GM18526 (cell line): ENCODE data around the gene VAMP3.

Experiments
- POLR2A ChIP-seq: IDR thresholded peaks from 3 replicates; pipeline ENCODE4 v1.6.1; 2011; ENCODE audit not compliant: insufficient read length; ENCODE audit errors: extremely low read depth

VAMP3 gene

GRCh38 chr1:7752512-7753417 is 18.3 kb upstream of the VAMP3 start:
- TF ChIP-seq POLR2A, result no peak

GRCh38 chr1:7753641-7754040 is 17.5 kb upstream of the VAMP3 start:
- TF ChIP-seq POLR2A, result no peak

- TF ChIP-seq POLR2A, result no peak
Measured at GRCh38 chr1:7754234-7754633, 16.9 kb upstream of the VAMP3 start.

GRCh38 chr1:7755448-7755847 is 15.6 kb upstream of the VAMP3 start:
- no peak for TF ChIP-seq POLR2A

- TF ChIP-seq POLR2A, result no peak
Measured at GRCh38 chr1:7760245-7760644, 10.9 kb upstream of the VAMP3 start.

- TF ChIP-seq POLR2A, result no peak
Measured at GRCh38 chr1:7761103-7761502, 10.0 kb upstream of the VAMP3 start.

- no peak for TF ChIP-seq POLR2A
Measured at GRCh38 chr1:7767176-7767575, 3.9 kb upstream of the VAMP3 start.

GRCh38 chr1:7768583-7768982 is 2.5 kb upstream of the VAMP3 start:
- TF ChIP-seq POLR2A, result no peak

GRCh38 chr1:7769673-7770412 is 1.3 kb upstream of the VAMP3 start:
- TF ChIP-seq POLR2A, result no peak

- TF ChIP-seq POLR2A, result no peak
Measured at GRCh38 chr1:7770669-7770996, 463 bp upstream of the VAMP3 start.

GRCh38 chr1:7771823-7772299 is 765 bp downstream of the VAMP3 start:
- TF ChIP-seq POLR2A, result no peak

- TF ChIP-seq POLR2A, result no peak
Measured at GRCh38 chr1:7777591-7777990, 6.5 kb downstream of the VAMP3 start.

- TF ChIP-seq POLR2A, result no peak
Measured at GRCh38 chr1:7778133-7778628, 7.1 kb downstream of the VAMP3 start.

GRCh38 chr1:7780976-7781375 is 9.9 kb downstream of the VAMP3 start:
- TF ChIP-seq POLR2A, result no peak

- no peak for TF ChIP-seq POLR2A
Measured at GRCh38 chr1:7781501-7781900, 10.4 kb downstream of the VAMP3 start.

- TF ChIP-seq POLR2A, result no peak
Measured at GRCh38 chr1:7781923-7782495, 10.9 kb downstream of the VAMP3 start.
